Measurements from ENCODE around the gene TASOR2.

DNA sequence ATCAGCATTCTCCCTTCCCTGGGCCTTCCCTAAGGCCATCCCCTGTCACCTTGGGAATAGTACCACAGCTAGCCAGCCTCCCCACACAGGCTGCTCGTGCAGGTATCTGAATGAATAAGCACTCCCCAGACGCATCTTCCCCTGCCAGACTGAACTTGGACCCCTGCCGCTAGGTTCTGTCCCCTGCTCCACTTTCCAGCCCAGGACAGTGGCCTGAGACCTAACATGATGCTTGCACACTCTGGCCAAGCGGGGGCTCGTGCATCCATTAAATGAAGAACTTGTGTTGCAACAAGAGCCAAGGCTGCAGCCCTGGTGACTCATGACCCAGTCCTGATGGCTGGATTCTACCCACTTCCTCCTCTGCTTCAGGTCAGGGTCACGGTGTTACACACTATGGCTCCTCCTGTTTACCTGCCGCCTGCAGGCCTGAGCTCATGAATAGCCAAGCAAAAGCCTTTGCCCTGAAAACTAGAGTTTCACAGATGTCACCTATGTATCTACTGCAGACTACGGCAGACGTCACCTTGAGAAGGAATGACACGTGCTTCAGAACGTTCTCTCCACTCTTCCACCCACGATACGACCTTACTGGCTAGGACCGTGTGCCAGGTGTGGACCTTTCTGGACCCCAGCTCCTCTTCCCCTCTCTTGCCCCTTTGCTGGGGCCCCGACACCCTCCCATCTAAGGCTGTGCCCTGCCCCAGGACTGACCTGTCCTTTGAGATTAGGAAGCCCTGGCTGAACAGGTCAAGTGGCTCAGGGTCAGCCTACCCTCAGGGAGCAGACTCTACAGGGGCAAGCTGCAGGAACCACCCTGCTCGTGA lies 24.7 kb upstream of the TASOR2 start:
- TF ChIP-seq, protein P1, sequence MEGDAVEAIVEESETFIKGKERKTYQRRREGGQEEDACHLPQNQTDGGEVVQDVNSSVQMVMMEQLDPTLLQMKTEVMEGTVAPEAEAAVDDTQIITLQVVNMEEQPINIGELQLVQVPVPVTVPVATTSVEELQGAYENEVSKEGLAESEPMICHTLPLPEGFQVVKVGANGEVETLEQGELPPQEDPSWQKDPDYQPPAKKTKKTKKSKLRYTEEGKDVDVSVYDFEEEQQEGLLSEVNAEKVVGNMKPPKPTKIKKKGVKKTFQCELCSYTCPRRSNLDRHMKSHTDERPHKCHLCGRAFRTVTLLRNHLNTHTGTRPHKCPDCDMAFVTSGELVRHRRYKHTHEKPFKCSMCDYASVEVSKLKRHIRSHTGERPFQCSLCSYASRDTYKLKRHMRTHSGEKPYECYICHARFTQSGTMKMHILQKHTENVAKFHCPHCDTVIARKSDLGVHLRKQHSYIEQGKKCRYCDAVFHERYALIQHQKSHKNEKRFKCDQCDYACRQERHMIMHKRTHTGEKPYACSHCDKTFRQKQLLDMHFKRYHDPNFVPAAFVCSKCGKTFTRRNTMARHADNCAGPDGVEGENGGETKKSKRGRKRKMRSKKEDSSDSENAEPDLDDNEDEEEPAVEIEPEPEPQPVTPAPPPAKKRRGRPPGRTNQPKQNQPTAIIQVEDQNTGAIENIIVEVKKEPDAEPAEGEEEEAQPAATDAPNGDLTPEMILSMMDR (IDR thresholded peaks at IDR 0.05): no peak
- TF ChIP-seq EP300 (IDR thresholded peaks at IDR 0.05; ENCODE audit: low read depth): no peak
- peak in 2 of 3 donors; percentile 31 to 57 for TF ChIP-seq POLR2AphosphoS5 (IDR thresholded peaks at IDR 0.05)
- peak; percentile 12 for TF ChIP-seq POLR2A (IDR thresholded peaks at IDR 0.05)

Measured in transverse colon (tissue), 4 donors.